Activated CD4-positive, alpha-beta T cell treated with anti-CD3 and anti-CD28 coated beads, Interleukin-2, amount 50 U/mL, for 4 hours (primary cell): Measurements from ENCODE around the gene THADA.

Experiments
- DNase-seq, 2 experiments: peaks; one replicate each; pipeline ENCODE4 v3.0.0-alpha.2; 2020

THADA gene

DNA sequence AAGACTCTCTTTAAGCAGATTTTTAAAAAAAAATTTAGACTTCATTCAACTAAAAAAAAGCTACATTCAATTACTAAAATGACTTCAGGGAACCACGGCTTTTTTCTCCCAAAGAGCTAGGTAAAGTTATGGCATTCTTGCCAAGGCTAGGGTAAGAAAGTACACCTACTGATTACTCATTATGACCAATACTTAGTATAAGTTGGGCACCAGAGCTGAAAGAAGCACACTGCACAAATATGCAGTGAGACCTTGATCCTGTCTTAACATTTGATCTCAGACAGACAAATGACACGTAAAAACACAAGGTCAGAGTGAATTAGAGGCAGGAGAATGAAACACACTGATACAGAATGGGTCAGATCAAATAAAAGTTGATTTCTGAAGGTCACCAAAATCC lies 88.7 kb downstream of the THADA start:
- DNase-seq: no peak

DNA sequence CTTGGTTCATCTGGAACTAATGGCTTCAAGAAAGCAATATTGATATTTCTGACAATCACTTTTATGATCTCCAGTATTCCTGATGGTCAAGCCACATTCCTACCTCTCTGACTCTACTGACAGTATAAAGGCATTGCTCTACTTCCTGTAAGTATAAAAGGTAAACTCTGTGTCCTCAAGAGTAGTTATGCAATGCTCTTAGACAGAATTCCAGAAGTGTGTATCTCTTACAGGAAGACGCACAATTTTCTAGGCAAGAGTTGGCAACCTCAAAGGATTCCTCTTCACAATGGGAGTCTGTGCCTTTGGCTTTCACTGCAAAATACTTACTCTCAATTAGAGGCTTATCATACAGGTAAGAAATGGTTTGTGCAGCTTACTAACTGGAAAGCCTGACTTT lies 100.1 kb downstream of the THADA start:
- DNase-seq: no peak

DNA sequence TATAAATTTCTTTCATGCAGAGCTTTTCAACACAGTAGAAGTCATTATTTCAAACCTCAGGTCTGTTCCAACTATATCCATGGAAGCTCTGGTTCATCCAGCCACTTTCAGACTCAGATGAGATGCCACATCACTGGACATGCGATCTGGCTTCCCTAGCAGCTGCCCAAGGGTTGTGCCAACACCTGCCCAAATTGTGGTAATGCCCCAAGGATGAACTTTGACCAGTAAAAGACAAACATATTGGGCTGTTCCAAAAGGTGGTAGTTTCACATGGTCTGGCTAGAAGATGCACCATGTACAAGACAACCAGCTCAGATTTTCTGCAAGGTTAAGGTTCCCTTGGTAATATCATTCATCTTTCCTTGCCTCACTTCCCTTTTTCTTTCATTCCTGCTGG lies 101.9 kb downstream of the THADA start:
- DNase-seq: no peak

DNA sequence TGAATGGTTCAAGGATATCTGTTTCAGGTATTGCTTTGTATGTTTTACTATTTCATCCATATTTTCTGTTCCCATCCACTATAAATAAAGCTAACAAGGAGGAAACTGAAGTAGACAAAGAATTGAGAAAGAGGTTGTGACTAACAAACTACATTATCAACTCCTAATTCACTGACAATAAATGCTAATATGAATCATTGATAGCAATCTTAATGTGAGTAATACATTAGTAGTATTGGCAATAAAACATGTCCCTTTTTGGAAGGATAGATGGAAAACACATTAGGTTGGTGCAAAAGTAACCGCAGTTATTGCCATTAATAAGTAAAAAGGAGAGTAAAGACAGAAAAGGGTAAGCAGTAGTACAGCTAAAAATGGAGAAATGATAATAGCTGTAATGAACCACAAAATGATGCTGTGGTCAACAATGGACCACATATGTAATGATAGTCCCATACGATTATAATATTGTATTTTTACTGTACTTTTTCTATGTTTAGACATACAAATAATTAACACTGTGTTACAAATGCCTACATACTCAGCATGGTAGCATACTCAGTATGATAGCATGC lies 104.7 kb downstream of the THADA start:
- DNase-seq: no peak

DNA sequence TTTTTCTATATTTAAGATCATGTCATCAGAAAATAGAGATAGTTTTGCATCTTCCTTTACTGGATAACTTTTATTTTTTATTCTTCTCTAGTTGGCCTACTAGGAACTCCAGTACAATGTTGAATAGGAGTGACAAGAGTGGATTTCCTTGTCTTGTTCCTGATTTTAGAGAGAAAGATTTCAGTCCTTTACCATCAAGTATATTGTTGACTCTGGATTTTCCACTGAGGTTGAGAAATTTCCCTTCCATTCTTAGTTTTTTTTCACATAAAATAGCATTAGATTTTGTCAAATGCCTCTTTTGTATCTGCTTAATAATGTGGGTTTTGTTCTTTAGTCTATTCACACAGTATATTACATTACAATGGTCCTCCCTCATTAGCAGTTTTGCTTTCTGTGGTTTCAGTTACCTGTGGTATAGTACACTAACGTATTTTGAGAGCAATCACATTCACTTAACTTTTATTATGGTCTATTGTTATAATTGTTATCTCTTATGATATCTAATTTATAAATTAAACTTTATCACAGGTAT lies 105.5 kb downstream of the THADA start:
- no peak for DNase-seq

DNA sequence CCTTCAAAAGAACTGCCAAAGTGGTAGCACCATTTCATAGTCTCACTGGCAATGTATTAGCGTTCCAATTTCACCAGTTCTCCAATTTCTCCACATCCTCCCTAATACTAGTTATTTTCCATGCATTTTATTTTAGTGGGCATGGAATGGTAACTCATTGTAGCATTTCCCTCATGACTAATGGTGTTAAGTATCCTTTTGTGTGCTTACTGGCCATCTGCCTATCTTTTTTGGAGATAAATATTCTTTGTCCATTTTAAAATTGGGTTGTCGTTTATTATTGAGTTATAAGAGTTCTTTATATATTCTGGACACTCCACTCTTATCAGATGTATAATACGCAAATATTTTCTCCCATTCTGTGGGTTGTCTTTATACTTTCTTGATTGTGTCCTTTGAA lies 107.1 kb downstream of the THADA start:
- DNase-seq: no peak

DNA sequence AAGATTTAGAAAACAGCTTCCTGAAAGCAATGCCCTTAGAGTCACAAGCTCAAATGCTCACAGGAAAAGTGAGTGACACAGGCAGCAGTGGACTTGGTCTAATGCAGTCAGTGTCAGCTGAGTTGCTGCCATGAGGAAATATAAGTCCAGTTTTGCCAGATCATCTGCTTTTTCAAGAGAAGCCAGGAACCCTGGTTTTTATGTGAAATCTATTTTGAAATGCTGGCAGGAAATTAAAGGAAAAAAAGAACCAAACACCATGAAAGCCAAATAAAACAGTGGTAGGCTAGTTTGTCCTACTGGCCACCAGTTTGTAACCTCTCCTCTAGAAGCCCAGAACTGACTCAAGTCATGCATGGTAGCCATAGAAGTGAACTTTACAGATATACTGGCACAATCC lies 109.2 kb downstream of the THADA start:
- no peak for DNase-seq

DNA sequence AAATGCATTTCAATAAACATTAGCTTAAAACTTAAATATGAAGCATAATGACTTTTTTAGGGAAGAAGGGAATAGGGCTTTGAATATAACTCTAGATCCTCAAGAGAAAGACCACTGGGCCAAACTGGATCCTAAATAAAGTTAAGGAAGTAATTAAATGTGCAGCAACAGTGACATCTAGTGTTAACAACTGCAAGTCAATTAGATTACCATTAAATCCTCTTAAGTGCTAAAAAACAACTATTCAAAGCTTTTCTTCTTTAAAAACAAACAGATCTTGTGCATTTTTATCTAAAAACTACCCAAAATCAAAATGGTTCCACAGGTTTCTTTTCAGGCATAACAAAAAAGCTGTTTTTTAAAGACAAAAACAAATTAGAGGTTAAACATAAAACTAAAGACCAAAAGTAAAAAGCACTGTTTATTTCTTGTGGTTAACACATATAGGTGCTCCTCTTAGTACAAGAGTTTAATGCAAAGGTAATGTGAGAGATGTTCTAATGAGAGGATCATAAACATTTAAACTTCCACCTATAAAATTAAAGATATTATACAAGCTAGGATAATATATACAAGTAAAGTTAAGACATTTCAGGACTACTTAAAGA lies 111.4 kb downstream of the THADA start:
- DNase-seq: no peak

DNA sequence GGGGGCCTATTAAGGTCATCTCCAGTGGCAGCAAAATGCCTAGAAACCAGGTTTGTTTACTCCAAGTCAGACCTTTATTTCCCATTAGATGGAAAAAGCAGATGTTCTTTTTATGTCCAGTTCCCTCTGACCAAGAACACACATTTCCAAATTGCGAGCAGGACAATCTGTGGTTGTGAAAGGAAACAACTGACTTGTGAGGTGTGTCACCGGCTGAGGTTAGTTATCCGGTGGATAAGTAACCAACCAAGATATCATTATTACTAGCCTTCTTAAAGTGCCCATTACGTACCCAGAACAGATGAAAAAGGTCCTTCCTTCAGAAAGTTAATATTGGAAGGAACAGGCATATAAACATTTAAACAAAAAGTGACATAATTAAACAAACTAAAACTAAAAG lies 112.9 kb downstream of the THADA start:
- DNase-seq: no peak

DNA sequence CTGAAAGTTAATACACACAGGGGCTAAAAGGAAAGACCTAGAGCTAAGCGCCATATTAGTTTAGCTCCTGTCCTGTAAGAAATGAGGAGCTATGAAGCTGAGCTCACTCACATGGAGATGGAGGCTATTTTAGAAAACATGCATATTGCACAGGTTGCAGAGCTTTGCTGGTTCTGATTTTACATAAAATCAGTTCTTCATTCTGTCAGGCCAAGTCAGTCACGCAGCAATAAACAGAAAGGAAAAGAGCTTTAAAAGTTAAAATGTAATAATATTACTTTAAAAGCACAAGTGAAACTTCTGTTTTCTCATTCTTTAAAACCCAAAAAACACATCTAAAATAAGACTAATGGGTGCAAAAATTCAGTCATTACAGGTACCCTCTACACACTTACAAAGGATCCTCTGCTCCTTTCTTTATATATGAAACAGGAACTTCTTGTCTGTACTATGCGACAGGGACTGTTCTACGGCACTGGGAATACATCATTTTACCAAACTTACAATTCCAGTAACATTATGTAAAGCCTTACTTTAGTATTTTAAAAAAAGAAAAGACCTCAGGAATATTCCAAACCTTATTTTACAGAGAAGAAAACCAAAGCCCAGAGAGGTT lies 113.8 kb downstream of the THADA start:
- DNase-seq: no peak

DNA sequence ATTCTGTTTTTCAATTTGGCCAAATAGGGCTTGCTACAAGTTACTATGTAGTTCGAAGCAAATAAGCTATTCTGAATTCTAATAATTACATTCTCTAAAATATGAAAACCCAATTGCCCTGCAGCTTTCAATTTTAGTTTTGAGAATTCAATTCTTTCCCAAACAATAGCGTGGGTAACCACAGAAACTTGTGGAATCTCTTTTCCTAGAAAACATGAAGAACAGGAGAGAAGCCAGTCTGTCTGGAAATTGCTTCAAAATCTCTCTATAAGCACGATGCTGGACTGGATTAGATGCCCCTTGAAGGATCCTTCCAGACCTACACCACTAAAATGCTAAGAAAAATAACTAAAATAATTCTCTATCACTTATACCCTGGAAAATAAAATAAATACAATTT lies 115.0 kb downstream of the THADA start:
- DNase-seq: no peak

DNA sequence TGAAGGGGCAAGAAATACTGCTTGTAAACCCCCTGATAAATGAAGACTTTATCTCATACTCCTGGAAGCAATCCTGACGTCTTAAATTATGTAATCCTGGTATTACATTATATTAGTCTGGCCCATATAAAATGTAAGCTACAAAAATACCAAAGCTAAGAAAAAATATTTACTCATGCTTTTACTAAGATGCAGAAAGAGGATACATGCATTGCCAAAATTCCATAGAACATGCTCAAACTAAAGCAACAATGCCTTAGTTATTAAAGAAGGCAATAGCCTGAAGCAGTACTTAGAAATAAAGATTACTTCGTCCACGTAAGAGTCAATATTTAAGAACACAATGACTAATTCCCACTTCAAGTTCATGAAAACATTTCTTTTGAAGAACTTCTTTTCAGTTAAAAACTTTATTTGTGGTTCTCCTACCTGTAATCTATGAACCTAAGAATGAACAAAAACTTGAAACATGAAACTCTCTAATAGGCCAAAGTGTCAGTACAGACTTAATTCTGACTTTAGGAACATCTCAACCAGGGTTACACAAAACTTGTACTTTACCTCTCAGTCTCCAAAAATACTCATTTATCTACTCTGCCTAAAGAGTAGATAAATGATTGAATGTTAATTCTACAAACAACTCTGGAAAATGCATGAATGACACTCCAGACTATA lies 117.3 kb downstream of the THADA start:
- DNase-seq: no peak

DNA sequence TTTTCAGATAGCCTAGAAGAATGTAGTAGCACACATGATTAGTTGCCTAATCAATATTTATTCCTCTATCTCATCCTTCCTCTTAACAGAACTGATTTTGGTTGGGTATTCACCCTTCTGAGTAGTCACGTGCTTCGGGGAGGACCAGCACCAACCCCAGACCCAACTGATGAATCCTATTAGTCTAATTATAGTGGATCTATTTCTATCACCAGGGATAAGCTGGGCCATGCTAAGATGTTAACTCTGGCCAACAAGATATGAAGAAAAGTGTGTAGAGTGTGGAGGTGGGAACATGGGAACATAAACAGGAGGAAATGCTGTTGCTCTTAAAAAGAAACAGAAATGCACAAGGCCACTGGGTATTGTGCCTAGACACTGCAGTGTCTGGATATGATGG lies 119.9 kb downstream of the THADA start:
- DNase-seq: no peak

DNA sequence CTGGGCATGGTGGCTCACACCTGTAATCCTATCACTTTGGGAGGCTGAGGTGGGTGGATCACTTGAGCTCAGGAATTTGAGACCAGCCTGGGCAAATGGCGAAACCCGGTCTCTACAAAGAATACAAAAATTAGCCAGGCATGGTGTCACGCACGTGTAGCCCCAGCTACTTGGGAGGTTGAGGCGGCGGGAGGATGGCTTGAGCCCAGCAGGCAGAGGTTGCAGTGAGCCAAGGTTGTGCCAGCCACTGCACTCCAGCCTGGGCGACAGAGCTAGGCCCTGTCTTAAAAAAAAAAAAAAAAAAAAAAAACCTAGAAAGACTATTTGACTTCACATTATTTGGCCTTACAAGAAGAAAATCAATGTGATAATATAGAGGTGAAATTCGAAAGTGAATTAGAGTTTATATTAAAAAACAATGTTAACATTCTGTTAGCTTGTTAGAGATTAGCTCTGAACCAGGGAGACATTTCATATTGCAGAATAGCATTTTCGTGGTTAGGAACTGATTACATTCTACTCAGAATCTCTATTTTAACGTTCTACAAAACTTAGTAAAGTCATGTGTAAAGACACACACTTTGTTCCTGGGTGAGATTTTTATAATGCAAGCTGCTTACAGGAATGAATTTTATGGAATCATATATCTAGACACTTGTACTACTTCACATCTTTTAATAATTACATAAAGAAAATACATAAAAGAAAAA lies 120.5 kb downstream of the THADA start:
- DNase-seq: no peak

DNA sequence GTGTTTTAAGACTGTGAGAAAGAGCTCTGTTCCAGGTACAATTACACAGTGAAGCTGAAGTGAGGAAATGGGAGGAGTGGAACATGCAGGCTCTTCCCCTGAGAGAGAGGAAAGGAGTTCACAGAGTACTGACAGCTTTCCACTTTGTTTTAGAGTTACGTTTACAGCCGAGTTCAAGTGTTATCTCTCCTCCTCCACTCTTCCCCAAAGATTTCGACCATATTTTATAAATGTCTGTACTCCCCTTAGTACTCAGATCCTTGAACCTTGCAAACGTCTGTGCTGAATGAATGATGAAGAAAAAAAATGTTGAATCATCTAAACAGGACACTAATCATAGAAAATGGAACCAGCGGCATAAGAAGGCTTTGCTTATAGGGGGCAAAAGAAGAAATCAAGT lies 121.6 kb downstream of the THADA start:
- no peak for DNase-seq

DNA sequence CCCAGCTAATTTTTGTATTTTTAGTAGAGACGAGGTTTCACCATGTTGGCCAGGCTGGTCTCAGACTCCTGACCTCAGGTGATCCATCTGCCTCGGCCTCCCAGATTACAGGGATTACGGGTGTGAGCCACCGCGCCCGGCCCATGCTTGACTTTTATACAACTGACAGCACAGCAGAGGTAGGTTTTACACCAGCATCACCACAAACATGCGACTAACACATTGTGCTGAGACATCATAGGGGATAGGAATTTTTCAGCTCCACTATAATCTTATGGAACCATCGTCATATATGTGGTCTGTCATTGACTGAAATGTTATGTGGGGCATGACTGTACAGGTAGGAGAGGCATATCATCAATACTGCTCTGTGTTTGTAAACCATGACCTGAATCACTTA lies 122.1 kb downstream of the THADA start:
- DNase-seq: no peak

DNA sequence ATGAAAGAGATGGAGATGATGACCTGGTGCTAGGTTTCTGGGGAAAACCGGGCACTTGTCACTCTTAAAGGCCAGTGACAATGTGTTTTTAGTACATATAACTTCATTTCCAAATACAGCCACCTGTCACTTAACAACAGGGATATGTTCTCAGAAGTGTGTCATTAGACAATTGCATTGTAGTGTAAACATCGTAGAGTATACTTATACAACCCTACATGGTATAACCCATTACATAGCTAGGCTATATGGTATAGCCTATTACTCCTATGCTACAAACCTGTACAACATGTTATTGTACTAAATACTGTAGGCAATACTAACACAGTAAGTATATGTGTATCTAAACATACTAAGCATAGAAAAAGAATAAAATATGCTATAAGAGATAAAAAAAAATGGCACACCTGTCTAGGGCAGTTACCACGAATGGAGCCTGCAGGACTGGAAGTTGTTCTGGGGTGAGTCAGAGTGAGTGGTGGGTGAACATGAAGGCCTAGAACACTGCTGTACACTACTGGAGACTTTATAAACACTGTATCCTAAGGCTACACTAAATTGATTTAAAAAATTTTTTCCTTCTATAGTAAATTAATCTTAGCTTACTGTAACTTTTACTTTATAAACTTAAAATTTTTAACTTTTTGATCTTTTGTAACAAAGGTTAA lies 123.2 kb downstream of the THADA start:
- DNase-seq: no peak

DNA sequence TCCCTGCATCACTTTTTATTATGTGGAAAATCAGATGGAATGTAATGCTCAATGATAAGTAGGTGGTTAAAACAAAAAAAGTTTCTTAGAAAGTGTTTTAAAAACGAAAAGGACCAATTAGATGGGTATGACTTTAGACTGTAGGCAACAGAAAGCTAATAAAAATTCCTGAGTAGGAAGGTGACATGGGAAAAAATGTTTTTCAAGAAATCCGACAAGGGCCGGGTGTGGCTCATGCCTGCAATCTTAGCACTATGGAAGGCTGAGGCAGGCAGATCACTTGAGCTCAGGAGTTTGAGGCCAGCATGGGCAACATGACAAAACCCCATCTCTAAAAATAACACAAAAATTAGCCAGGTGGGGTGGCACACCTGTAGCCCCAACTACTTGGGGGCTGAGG lies 126.1 kb downstream of the THADA start:
- DNase-seq: no peak

DNA sequence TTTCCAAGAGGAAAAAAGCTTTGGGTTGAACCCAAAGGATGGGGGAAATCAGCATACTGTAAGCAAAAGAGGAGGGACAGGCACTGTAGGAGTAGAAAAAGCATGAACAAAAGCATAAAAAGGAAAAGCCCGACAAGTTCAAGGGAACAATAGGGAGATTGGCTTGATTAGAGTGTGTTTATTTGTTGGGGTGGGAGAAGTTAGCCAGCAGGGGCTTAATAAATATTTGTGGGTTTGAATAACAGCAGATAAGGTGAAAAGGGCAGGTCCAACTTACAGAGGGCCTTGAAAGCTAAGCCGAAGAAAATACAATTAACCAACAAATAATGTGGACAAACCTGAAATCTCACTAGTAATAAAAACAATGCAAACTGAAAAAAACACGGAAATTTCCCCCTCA lies 126.7 kb downstream of the THADA start:
- DNase-seq: no peak

DNA sequence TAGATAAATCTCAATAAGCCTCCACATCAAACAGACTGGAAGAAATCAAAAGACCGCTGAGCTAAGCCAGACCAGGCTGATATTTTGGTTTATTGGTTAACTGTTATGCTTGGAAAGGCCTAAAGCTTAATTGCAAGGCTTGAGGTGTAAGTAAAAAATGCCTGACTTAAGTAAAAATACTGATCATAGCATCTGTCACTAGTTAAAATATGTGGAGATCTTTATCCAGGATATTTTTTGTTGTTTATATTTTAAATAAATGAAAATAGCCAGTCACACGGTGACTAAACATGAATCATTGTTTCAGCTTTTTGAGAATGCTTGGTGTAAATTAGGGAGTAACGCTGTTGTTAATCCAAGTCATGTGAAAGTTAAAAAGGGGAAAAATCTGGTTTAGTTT lies 127.9 kb downstream of the THADA start:
- DNase-seq: no peak

DNA sequence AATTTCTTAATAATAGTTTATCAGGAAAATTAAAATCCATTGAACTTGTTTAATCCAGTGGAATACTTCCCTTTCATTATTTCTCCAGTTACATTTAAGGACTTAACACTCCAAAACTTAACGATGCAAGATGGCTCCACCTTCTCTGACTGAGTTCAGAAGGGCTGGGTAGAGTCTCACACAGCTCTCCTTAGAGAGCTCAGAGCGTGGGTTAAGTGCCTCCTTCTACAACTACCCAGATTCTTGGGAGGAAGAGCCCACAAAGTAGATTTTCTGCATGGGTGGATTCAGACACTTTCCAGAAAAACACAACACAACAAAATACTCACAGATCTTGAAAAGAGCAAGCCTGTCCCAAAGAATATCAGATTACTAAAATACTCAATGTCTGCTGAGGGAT lies 130.6 kb downstream of the THADA start:
- no peak for DNase-seq

DNA sequence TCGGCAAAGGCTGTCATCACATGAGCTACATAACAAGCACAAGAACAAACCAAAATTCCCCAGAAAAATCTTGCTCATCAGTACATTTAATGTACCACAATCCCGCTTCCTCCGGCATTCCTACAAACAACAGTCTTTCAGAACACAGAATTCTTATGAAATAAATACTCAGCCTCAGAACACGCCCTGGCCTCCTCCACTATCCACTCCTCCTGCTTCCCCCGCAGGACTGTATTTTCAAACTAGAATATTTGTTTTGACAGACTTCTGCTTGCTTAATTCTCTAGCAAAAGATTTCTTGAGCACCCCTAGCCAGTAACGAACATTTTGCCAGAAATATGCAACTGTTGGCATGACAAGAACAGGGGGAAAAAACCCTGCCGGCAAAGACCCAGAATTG lies 131.2 kb downstream of the THADA start:
- DNase-seq: no peak
